Spleen (tissue), 7 donors: ENCODE measurements around the gene TMTC2.

ENCODE experiments used
- CTCF ChIP-seq, 11 experiments: fragments of 200-600 bp in 7 of 11; fragments of 450-650 bp in 4 of 11; sonication (generic) in 4 of 11; IDR thresholded peaks in 8 of 11; conservative IDR thresholded peaks in 3 of 11; 1 replicate in 7 of 11; 2 replicates in 4 of 11; pipeline versions ENCODE4 v1.4.0 to v1.8.0; 2016 to 2021; ENCODE audit warnings: antibody characterized with exemption in 11 of 11, inconsistent platforms in 4 of 11, mild to moderate bottlenecking in 1 of 11
- POLR2A ChIP-seq, 3 donors: fragments of 450-650 bp; IDR thresholded peaks; one replicate each; pipeline ENCODE4 v1.5.1; 2017; ENCODE audit warnings: antibody characterized with exemption in 3 of 3, mild to moderate bottlenecking in 1 of 3
- POLR2AphosphoS5 ChIP-seq, 3 donors: sonication (generic); formaldehyde crosslinking; IDR thresholded peaks; one replicate each; pipeline ENCODE4 v1.5.1; 2017; ENCODE audit warnings: antibody characterized with exemption in 3 of 3
- donor health status: DM: no; HTN: no; CAD: no; lungs with moderate emphysema.
- donor health status: DM: no; HTN: no; CAD: no.
- donor health status: DM: no; HTN: no; CAD: no.

DNA sequence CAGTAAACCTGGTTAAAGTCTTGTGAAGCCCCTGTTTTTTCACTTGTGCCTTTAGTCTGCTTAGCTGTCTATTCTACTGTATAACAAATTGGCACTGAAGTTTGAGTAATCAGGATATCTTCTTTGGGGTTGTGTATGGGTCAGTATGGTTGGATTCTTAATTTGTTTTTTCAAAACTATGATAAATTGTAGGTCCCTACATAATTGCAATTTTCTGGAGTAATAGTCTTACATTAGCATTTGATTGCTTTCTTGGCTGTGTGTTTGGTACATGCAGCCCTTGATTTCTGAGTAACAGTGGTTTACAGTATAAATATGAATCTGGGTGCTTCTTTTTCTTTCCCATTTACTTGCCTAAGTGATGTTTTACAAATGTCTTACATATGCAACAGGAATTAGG lies 186.6 kb downstream of the TMTC2 start:
- no peak for TF ChIP-seq CTCF (IDR thresholded peaks at IDR 0.05 in 8 of 11, conservative IDR thresholded peaks at IDR 0.05 in 3 of 11)
- TF ChIP-seq POLR2A (IDR thresholded peaks at IDR 0.05): no peak
- no peak for TF ChIP-seq POLR2AphosphoS5 (IDR thresholded peaks at IDR 0.05)
